Keratinocyte (primary cell): ENCODE data around the gene FXYD1. TPM values are rescaled to one million over a fixed set of nuclear protein-coding genes. Genes with fewer than 3 reads are reported as not detected.
"Not testable (repeated sequence)": the region's sequence is repeated elsewhere in the genome, so short reads cannot be mapped to it uniquely, and the experiment has no call there.

Experiments used
- DNase-seq: peaks from one replicate; pipeline ENCODE4 v3.0.0-alpha.2; 2011; ENCODE audit warnings: low read depth, missing footprints, low spot score
- FAIRE-seq: peaks from 2 replicates; lab custom pipeline; 2011; peaks lifted over from hg19 to GRCh38; lab: Jason Lieb, UNC
- H2AFZ ChIP-seq: 2 replicates; pipeline ENCODE4 v1.6.0; 2012; ENCODE audit warnings: low read length, control low read depth, inconsistent platforms; ENCODE audit not compliant: control insufficient read depth
- H3K27ac ChIP-seq: 2 replicates; pipeline ENCODE4 v1.5.1; 2011; ENCODE audit warnings: low read length; ENCODE audit not compliant: control insufficient read depth, insufficient read depth
- H3K27me3 ChIP-seq: 3 replicates; pipeline ENCODE4 v1.6.0; 2011; ENCODE audit warnings: low read length; ENCODE audit not compliant: control insufficient read depth, insufficient read depth; ENCODE audit errors: extremely low read depth
- H3K36me3 ChIP-seq, 2 experiments: 2 replicates in 1 of 2; 3 replicates in 1 of 2; pipeline ENCODE4 v1.5.1; 2011; ENCODE audit warnings: low read length in 2 of 2, mild to moderate bottlenecking in 1 of 2; ENCODE audit not compliant: control insufficient read depth in 2 of 2, insufficient read depth in 2 of 2; ENCODE audit errors: extremely low read depth in 1 of 2
- H3K4me1 ChIP-seq: 3 replicates; pipeline ENCODE4 v1.5.1; 2011; ENCODE audit warnings: low read length; ENCODE audit not compliant: control insufficient read depth, insufficient read depth; ENCODE audit errors: extremely low read depth
- H3K4me2 ChIP-seq: 3 replicates; pipeline ENCODE4 v1.6.0; 2011; ENCODE audit warnings: low read depth, low read length; ENCODE audit not compliant: control insufficient read depth, insufficient read depth; ENCODE audit errors: extremely low read depth
- H3K4me3 ChIP-seq, 3 experiments: fragments of 200-600 bp in 1 of 3; sonication (generic) in 1 of 3; 2 replicates in 2 of 3; 3 replicates in 1 of 3; pipeline ENCODE4 v1.5.1; 2011 to 2016; ENCODE audit warnings: low read length in 3 of 3, mild to moderate bottlenecking in 3 of 3, control low read depth in 2 of 3, inconsistent platforms in 1 of 3, low read depth in 1 of 3, mixed read lengths in 1 of 3, mixed run types in 1 of 3, moderate library complexity in 1 of 3; ENCODE audit not compliant: control insufficient read depth in 2 of 3, insufficient read depth in 2 of 3; ENCODE audit errors: extremely low read depth in 1 of 3
- H3K79me2 ChIP-seq: 2 replicates; pipeline ENCODE4 v1.6.0; 2012; ENCODE audit warnings: low read length; ENCODE audit not compliant: control insufficient read depth, insufficient read depth
- H3K9ac ChIP-seq: 3 replicates; pipeline ENCODE4 v1.6.0; 2011; ENCODE audit warnings: low read length; ENCODE audit not compliant: control insufficient read depth, insufficient read depth; ENCODE audit errors: extremely low read depth
- H3K9me1 ChIP-seq: 3 replicates; pipeline ENCODE4 v1.6.0; 2011; ENCODE audit warnings: low read length; ENCODE audit not compliant: control insufficient read depth, insufficient read depth; ENCODE audit errors: extremely low read depth
- H3K9me3 ChIP-seq: 2 replicates; pipeline ENCODE4 v1.5.1; 2012; ENCODE audit warnings: low read depth, low read length; ENCODE audit not compliant: control insufficient read depth
- H4K20me1 ChIP-seq: 3 replicates; pipeline ENCODE4 v1.6.0; 2011; ENCODE audit warnings: low read length; ENCODE audit not compliant: control insufficient read depth, insufficient read depth; ENCODE audit errors: extremely low read depth
- CTCF ChIP-seq, 3 experiments: IDR thresholded peaks in 1 of 3; conservative IDR thresholded peaks in 1 of 3; optimal IDR thresholded peaks in 1 of 3; 2 replicates in 2 of 3; 3 replicates in 1 of 3; pipeline versions ENCODE3 to v1.5.1; 2011; ENCODE audit warnings: low read length in 3 of 3, mild to moderate bottlenecking in 3 of 3, moderate library complexity in 2 of 3, control low read depth in 1 of 3, inconsistent platforms in 1 of 3; ENCODE audit not compliant: insufficient read depth in 2 of 3; ENCODE audit errors: extremely low read depth in 1 of 3
- EZH2 ChIP-seq: IDR thresholded peaks from one replicate; pipeline ENCODE4 v1.6.1; 2012; ENCODE audit warnings: inconsistent platforms, mild to moderate bottlenecking, low read length, moderate library complexity
- dilution Hi-C: fragments of 300-500 bp; cut with MboI; formaldehyde crosslinking; loops from one replicate; pipeline ENCODE4 v1.7.0; 2020; ENCODE audit warnings: low sequenced_read_pairs; ENCODE audit not compliant: extremely low pct_ligation_motif_present
- polyA plus RNA-seq, 5 experiments: library from polyadenylated mRNA; depleted of rRNA in 3 of 5; stranded (reverse) in 3 of 5; stranded (forward) in 1 of 5; unstranded in 1 of 5; fragments of >200 nt; gene quantifications; 1 replicate in 1 of 5; 2 replicates in 3 of 5; 3 replicates in 1 of 5; pipeline versions ENCODE4 v1.2.1 to v1.2.3, GENCODE V29; 2011 to 2012; ENCODE audit warnings: missing spikeins in 2 of 5, low read depth in 1 of 5, low replicate concordance in 1 of 5

Gene FXYD1
- polyA plus RNA-seq, 1 donor (not counting 4 experiments of a cell fraction or from before 2014, with no cell fraction given), result 0.14 TPM

GRCh38 chr19:35151273-35152065, 12.8 kb downstream of the FXYD1 start:
- Histone ChIP-seq H3K27ac (no peak overlapping the region), H3K27me3 (no peaks in the 10 kb centered on the region), H3K4me3 (no peak overlapping the region), H3K9me1 (no peaks in the 10 kb centered on the region), H3K4me2 (no peak overlapping the region), H4K20me1 (no peaks in the 10 kb centered on the region), H3K36me3 (peaks cover 0 to 3% of the 10 kb centered on the region in 2 experiments), H3K9me3 (no peaks in the 10 kb centered on the region), H2AFZ (no peak overlapping the region), H3K9ac (no peak overlapping the region), H3K4me1 (peaks cover 19% of the 10 kb centered on the region), H3K79me2 (peaks cover 20% of the 10 kb centered on the region)
- TF ChIP-seq EZH2, result no peak
- TF ChIP-seq CTCF (optimal IDR thresholded peaks at IDR 0.05 in 1 of 3, IDR thresholded peaks at IDR 0.05 in 1 of 3, conservative IDR thresholded peaks at IDR 0.05 in 1 of 3; ENCODE audit: extremely low read depth in 1 of 3, insufficient read depth in 2 of 3, low read length in 3 of 3), result no peak
- dilution Hi-C loops, result no loop called here
- FAIRE-seq, result no peak
- DNase-seq, result no peak

- H3K9ac ChIP-seq, FAIRE-seq, H3K4me3 ChIP-seq, H2AFZ ChIP-seq, H4K20me1 ChIP-seq, H3K9me3 ChIP-seq, H3K4me2 ChIP-seq, dilution Hi-C loops, H3K9me1 ChIP-seq, H3K27ac ChIP-seq, DNase-seq, H3K27me3 ChIP-seq: not testable (repeated sequence)
- Histone ChIP-seq H3K36me3 (peaks cover 8 to 17% of the 10 kb centered on the region in 2 experiments), H3K79me2 (peaks cover 34% of the 10 kb centered on the region), H3K4me1 (peaks cover 20% of the 10 kb centered on the region)
These were observed 14.5 kb downstream of the FXYD1 start for GRCh38 chr19:35153129-35153522.
